Neural crest cell (in vitro differentiated cells): Measurements from ENCODE around the gene POLR1A. TPM values are rescaled to one million over a fixed set of nuclear protein-coding genes. Genes with fewer than 3 reads are reported as not detected.

ENCODE experiments used
- DNase-seq: peaks from one replicate; pipeline ENCODE4 v3.0.0; 2021; ENCODE audit warnings: low read depth, mixed read lengths, low spot score
- H3K27ac Mint-ChIP-seq: one replicate; pipeline ENCODE4 v1.8.0; 2021; ENCODE audit warnings: mild to moderate bottlenecking, mixed read lengths; ENCODE audit not compliant: unreplicated experiment
- H3K27me3 Mint-ChIP-seq: 2 replicates; pipeline ENCODE4 v1.8.0; 2021; ENCODE audit warnings: low read depth, mild to moderate bottlenecking, mixed read lengths
- H3K36me3 Mint-ChIP-seq: 2 replicates; pipeline ENCODE4 v1.8.0; 2021; ENCODE audit warnings: low read depth, mild to moderate bottlenecking, mixed read lengths
- H3K4me1 Mint-ChIP-seq: 2 replicates; pipeline ENCODE4 v1.8.0; 2021; ENCODE audit warnings: mixed read lengths
- H3K4me3 Mint-ChIP-seq: one replicate; pipeline ENCODE4 v1.8.0; 2021; ENCODE audit warnings: mild to moderate bottlenecking, mixed read lengths
- H3K9me3 Mint-ChIP-seq: 2 replicates; pipeline ENCODE4 v1.8.0; 2021; ENCODE audit warnings: mixed read lengths
- CTCF ChIP-seq: fragments of 200-600 bp; sonication (generic); conservative IDR thresholded peaks from 2 replicates; pipeline ENCODE4 v1.5.0; 2021; ENCODE audit warnings: antibody characterized with exemption, mild to moderate bottlenecking
- total RNA-seq: library from RNA; stranded (reverse); gene quantifications from 2 replicates; pipeline ENCODE4 v1.2.1, GENCODE V29; 2021

POLR1A gene
- total RNA-seq, 1 donor from 2014 or later = 67.8 TPM

GRCh38 chr2:86068136-86068588 is 37.5 kb downstream of the POLR1A start:
- Mint-ChIP-seq H3K4me1 (no peaks in the 10 kb centered on the region), H3K36me3 (peaks cover 52% of the 10 kb centered on the region), H3K27me3 (no peaks in the 10 kb centered on the region), H3K9me3 (peaks cover 5% of the 10 kb centered on the region), H3K27ac (no peak overlapping the region), H3K4me3 (no peak overlapping the region)
- TF ChIP-seq CTCF = no peak
- DNase-seq = no peak

- peaks cover 5% of the 10 kb centered on the region for H3K9me3 Mint-ChIP-seq
- DNase-seq = no peak
- no peaks in the 10 kb centered on the region for H3K27me3 Mint-ChIP-seq
- no peak for TF ChIP-seq CTCF
- H3K36me3 Mint-ChIP-seq = peaks cover 59% of the 10 kb centered on the region
- H3K27ac Mint-ChIP-seq = no peak overlapping the region
- H3K4me1 Mint-ChIP-seq = no peaks in the 10 kb centered on the region
- H3K4me3 Mint-ChIP-seq = no peak overlapping the region
These were observed 38.8 kb downstream of the POLR1A start for GRCh38 chr2:86066915-86067314.

- TF ChIP-seq CTCF = no peak
- Mint-ChIP-seq H3K4me3 (no peak overlapping the region), H3K27me3 (no peaks in the 10 kb centered on the region), H3K27ac (no peak overlapping the region), H3K4me1 (no peaks in the 10 kb centered on the region), H3K9me3 (peaks cover 5% of the 10 kb centered on the region), H3K36me3 (peaks cover 57% of the 10 kb centered on the region)
- DNase-seq = no peak
These were observed 39.6 kb downstream of the POLR1A start for GRCh38 chr2:86066007-86066578.

- H3K36me3 Mint-ChIP-seq = peaks cover 55% of the 10 kb centered on the region
- H3K27ac Mint-ChIP-seq = no peak overlapping the region
- H3K27me3 Mint-ChIP-seq = no peaks in the 10 kb centered on the region
These were observed 40.2 kb downstream of the POLR1A start for GRCh38 chr2:86065512-86065911.

GRCh38 chr2:86064006-86064405 is 41.7 kb downstream of the POLR1A start:
- H3K36me3 Mint-ChIP-seq = peaks cover 52% of the 10 kb centered on the region
- no peak overlapping the region for H3K27ac Mint-ChIP-seq
- peaks cover 5% of the 10 kb centered on the region for H3K9me3 Mint-ChIP-seq
- no peaks in the 10 kb centered on the region for H3K27me3 Mint-ChIP-seq
- DNase-seq = no peak
- no peaks in the 10 kb centered on the region for H3K4me1 Mint-ChIP-seq
- no peak overlapping the region for H3K4me3 Mint-ChIP-seq
- no peak for TF ChIP-seq CTCF

More at GRCh38 chr2:86065512-86065911, 40.2 kb downstream of the POLR1A start:
- Mint-ChIP-seq H3K9me3 (peaks cover 5% of the 10 kb centered on the region), H3K4me3 (no peak overlapping the region), H3K4me1 (no peaks in the 10 kb centered on the region)
- DNase-seq = no peak
- no peak for TF ChIP-seq CTCF
